GM12891 (cell line): ENCODE results near the gene AFF3.

ENCODE experiments used
- PAX5 ChIP-seq: IDR thresholded peaks from 2 replicates; pipeline ENCODE4 v1.6.1; 2011; ENCODE audit warnings: low read length, moderate library complexity, mild to moderate bottlenecking; ENCODE audit not compliant: insufficient read depth, severe bottlenecking
- POLR2A ChIP-seq: IDR thresholded peaks from 2 replicates; pipeline ENCODE4 v1.6.1; 2011; ENCODE audit warnings: low read depth, low read length, control low read depth
- POLR2AphosphoS5 ChIP-seq: IDR thresholded peaks from 2 replicates; pipeline ENCODE4 v1.6.1; 2011; ENCODE audit warnings: low read depth, low read length, control low read depth
- POU2F2 ChIP-seq: IDR thresholded peaks from 2 replicates; pipeline ENCODE4 v1.6.1; 2011; ENCODE audit warnings: low read depth, mild to moderate bottlenecking, control low read depth, low read length, moderate library complexity
- SPI1 ChIP-seq: IDR thresholded peaks from 2 replicates; pipeline ENCODE4 v1.6.1; 2011; ENCODE audit warnings: low read depth, low read length, control low read depth
- TAF1 ChIP-seq: IDR thresholded peaks from 2 replicates; pipeline ENCODE4 v1.6.1; 2011; ENCODE audit warnings: low read depth, low read length, control low read depth

GRCh38 chr2:100070078-100070477, 72.3 kb downstream of the AFF3 start:
- TF ChIP-seq POLR2A (no peak), POLR2AphosphoS5 (no peak), SPI1 (no peak), TAF1 (no peak), PAX5 (no peak), POU2F2 (no peak)
